Activated T-cell treated with anti-CD3 and anti-CD28 coated beads, Interleukin-2, amount 50 U/mL, for 1 hour (primary cell): Measurements from ENCODE around the gene UBXN11.
"Not testable (repeated sequence)": the region's sequence is repeated elsewhere in the genome, so short reads cannot be mapped to it uniquely, and the experiment has no call there.

ENCODE experiments used
- DNase-seq: peaks from one replicate; pipeline ENCODE4 v3.0.0-alpha.2; 2020

Gene UBXN11

GRCh38 chr1:26335774-26336476 lies 29.5 kb upstream of the UBXN11 start:
- DNase-seq: no peak

- DNase-seq: not testable (repeated sequence)
Measured at GRCh38 chr1:26333312-26333711, 26.9 kb upstream of the UBXN11 start.

GRCh38 chr1:26330276-26330675 lies 23.8 kb upstream of the UBXN11 start:
- no peak for DNase-seq

GRCh38 chr1:26329380-26329779 lies 22.9 kb upstream of the UBXN11 start:
- not testable (repeated sequence) for DNase-seq

- DNase-seq: no peak
Measured at GRCh38 chr1:26328597-26328996, 22.2 kb upstream of the UBXN11 start.

- DNase-seq: no peak
Measured at GRCh38 chr1:26327956-26328362, 21.5 kb upstream of the UBXN11 start.

GRCh38 chr1:26324550-26324949 lies 18.1 kb upstream of the UBXN11 start:
- no peak for DNase-seq

- DNase-seq: no peak
Measured at GRCh38 chr1:26323382-26323781, 16.9 kb upstream of the UBXN11 start.

GRCh38 chr1:26322042-26322331 lies 15.6 kb upstream of the UBXN11 start:
- no peak for DNase-seq

GRCh38 chr1:26321315-26322041 lies 15.0 kb upstream of the UBXN11 start:
- peak; percentile 98 for DNase-seq

GRCh38 chr1:26320896-26321295 lies 14.5 kb upstream of the UBXN11 start:
- DNase-seq: peak; percentile 35

- DNase-seq: peak; percentile 42
Measured at GRCh38 chr1:26318338-26319064, 12.1 kb upstream of the UBXN11 start.

- peak; percentile 69 for DNase-seq
Measured at GRCh38 chr1:26317612-26318337, 11.3 kb upstream of the UBXN11 start, which contains the start of gene CD52. CD52 (plus strand) TSS chr1:26317958; CDS start chr1:26318018, 60 bp downstream.

GRCh38 chr1:26317146-26317545 lies 10.7 kb upstream of the UBXN11 start:
- DNase-seq: no peak

GRCh38 chr1:26315874-26316850 lies 9.7 kb upstream of the UBXN11 start:
- DNase-seq: no peak

- DNase-seq: no peak
Measured at GRCh38 chr1:26314501-26314900, 8.1 kb upstream of the UBXN11 start.

- DNase-seq: not testable (repeated sequence)
Measured at GRCh38 chr1:26307966-26308899, 1.8 kb upstream of the UBXN11 start.

- peak; percentile 42 for DNase-seq
Measured at GRCh38 chr1:26307363-26307781, 936 bp upstream of the UBXN11 start.

GRCh38 chr1:26305667-26306289 lies 658 bp downstream of the UBXN11 start:
- no peak for DNase-seq

GRCh38 chr1:26302733-26303405 lies 3.6 kb downstream of the UBXN11 start:
- no peak for DNase-seq
